ENCODE data around the gene ABCD2. TPM values are rescaled to one million over a fixed set of nuclear protein-coding genes. Genes with fewer than 3 reads are reported as not detected.

The ABCD2 gene
- total RNA-seq, 2 experiments from 2014 or later, result 1.6 to 2.2 TPM

GRCh38 chr12:39606712-39607423, 12.7 kb downstream of the ABCD2 start:
- no peak overlapping the region for H3K4me3 ChIP-seq (ENCODE audit: low read length)
- no peaks in the 10 kb centered on the region for H3K4me1 ChIP-seq (ENCODE audit: insufficient read depth, low read length)
- no peak for DNase-seq
- no peaks in the 10 kb centered on the region for H3K9me3 Mint-ChIP-seq
- no peak overlapping the region for H3K27ac ChIP-seq (ENCODE audit: low read depth in 1 of 2, low read length in 2 of 2)
- H3K36me3 ChIP-seq (ENCODE audit: insufficient read depth, low read length), result peaks cover 54% of the 10 kb centered on the region
- intact Hi-C loops (cut with DNase I, micrococcal nuclease), result no loop called here
- ChIA-PET CTCF (no interaction called here), POLR2A (interaction anchor here (0.7 to 1.4 kb wide), 2 partner anchors 13 to 297 kb away, joined by 3 read pairs; partner anchors contain the start of gene ABCD2)
- peaks cover 18% of the 10 kb centered on the region for H3K4me1 Mint-ChIP-seq (ENCODE audit: low read depth)
- no peak overlapping the region for H3K27ac Mint-ChIP-seq
- no peaks in the 10 kb centered on the region for H3K27me3 ChIP-seq (ENCODE audit: control insufficient read depth in 1 of 2, insufficient read depth in 2 of 2, low read length in 2 of 2)
- H3K27me3 Mint-ChIP-seq, result no peaks in the 10 kb centered on the region
- no peaks in the 10 kb centered on the region for H3K9me3 ChIP-seq (ENCODE audit: control insufficient read depth in 1 of 2, insufficient read depth in 1 of 2, low read length in 2 of 2)
- H3K36me3 Mint-ChIP-seq (ENCODE audit: low read depth), result peaks cover 59% of the 10 kb centered on the region
- no peak for ATAC-seq (ENCODE audit: poor library complexity)
- TF ChIP-seq, protein P1, sequence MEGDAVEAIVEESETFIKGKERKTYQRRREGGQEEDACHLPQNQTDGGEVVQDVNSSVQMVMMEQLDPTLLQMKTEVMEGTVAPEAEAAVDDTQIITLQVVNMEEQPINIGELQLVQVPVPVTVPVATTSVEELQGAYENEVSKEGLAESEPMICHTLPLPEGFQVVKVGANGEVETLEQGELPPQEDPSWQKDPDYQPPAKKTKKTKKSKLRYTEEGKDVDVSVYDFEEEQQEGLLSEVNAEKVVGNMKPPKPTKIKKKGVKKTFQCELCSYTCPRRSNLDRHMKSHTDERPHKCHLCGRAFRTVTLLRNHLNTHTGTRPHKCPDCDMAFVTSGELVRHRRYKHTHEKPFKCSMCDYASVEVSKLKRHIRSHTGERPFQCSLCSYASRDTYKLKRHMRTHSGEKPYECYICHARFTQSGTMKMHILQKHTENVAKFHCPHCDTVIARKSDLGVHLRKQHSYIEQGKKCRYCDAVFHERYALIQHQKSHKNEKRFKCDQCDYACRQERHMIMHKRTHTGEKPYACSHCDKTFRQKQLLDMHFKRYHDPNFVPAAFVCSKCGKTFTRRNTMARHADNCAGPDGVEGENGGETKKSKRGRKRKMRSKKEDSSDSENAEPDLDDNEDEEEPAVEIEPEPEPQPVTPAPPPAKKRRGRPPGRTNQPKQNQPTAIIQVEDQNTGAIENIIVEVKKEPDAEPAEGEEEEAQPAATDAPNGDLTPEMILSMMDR (IDR thresholded peaks at IDR 0.05), result no peak
- no peak overlapping the region for H3K4me3 Mint-ChIP-seq

DNA sequence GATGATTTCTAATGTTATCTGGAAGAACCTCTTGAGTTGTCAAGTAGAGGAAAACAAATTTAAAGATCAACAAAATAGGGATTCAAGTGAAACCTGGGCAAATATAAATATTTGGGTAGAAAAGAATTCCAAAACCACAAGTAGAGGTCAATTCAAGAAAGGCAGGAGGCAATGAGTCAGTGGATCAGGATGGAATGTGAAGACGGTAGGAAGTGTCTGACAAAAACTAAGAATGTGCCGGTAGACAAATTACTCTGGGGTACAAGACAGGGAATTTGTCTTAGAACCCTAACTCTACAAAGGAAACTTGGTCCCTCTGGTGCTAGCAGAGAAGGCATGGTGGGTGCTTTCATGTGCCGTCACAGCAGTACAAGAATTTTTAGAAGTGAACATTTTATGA, 13.6 kb downstream of the ABCD2 start:
- Histone ChIP-seq H3K36me3 (ENCODE audit: insufficient read depth, low read length) (peaks cover 55% of the 10 kb centered on the region), H3K27me3 (ENCODE audit: control insufficient read depth in 1 of 2, insufficient read depth in 2 of 2, low read length in 2 of 2) (no peaks in the 10 kb centered on the region), H3K9me3 (ENCODE audit: control insufficient read depth in 1 of 2, insufficient read depth in 1 of 2, low read length in 2 of 2) (no peaks in the 10 kb centered on the region), H3K4me1 (ENCODE audit: insufficient read depth, low read length) (no peaks in the 10 kb centered on the region), H3K4me3 (ENCODE audit: low read length) (no peak overlapping the region), H3K27ac (ENCODE audit: low read depth in 1 of 2, low read length in 2 of 2) (no peak overlapping the region)
- Mint-ChIP-seq H3K9me3 (no peaks in the 10 kb centered on the region), H3K36me3 (ENCODE audit: low read depth) (peaks cover 58% of the 10 kb centered on the region), H3K4me3 (no peak overlapping the region), H3K27ac (no peak overlapping the region), H3K4me1 (ENCODE audit: low read depth) (peaks cover 11% of the 10 kb centered on the region), H3K27me3 (no peaks in the 10 kb centered on the region)
- ATAC-seq (ENCODE audit: poor library complexity), result no peak
- TF ChIP-seq, protein P1 (IDR thresholded peaks at IDR 0.05), result no peak
- ChIA-PET POLR2A (interaction anchor here (2.1 kb wide), 1 partner anchor 14 kb away, joined by 9 read pairs; the partner anchor contains the start of gene ABCD2), CTCF (no interaction called here)
- DNase-seq, result no peak
- intact Hi-C loops (cut with DNase I, micrococcal nuclease), result no loop called here

GRCh38 chr12:39605501-39605900, 14.1 kb downstream of the ABCD2 start:
- no peak for ATAC-seq (ENCODE audit: poor library complexity)
- Mint-ChIP-seq H3K27ac (no peak overlapping the region), H3K4me1 (ENCODE audit: low read depth) (peaks cover 6% of the 10 kb centered on the region)

More at GRCh38 chr12:39605501-39605900, 14.1 kb downstream of the ABCD2 start:
- H3K9me3 ChIP-seq (ENCODE audit: control insufficient read depth in 1 of 2, insufficient read depth in 1 of 2, low read length in 2 of 2), result no peaks in the 10 kb centered on the region
- intact Hi-C loops (cut with DNase I, micrococcal nuclease), result no loop called here
- no peak for DNase-seq
- no peaks in the 10 kb centered on the region for H3K9me3 Mint-ChIP-seq
- no peak overlapping the region for H3K4me3 Mint-ChIP-seq
- peaks cover 56% of the 10 kb centered on the region for H3K36me3 Mint-ChIP-seq (ENCODE audit: low read depth)
- TF ChIP-seq, protein P1 (IDR thresholded peaks at IDR 0.05), result no peak
- CTCF ChIA-PET, result interaction anchor here (1.2 to 1.6 kb wide), 2 partner anchors 9 to 14 kb away, joined by 3 to 7 read pairs; partner anchors contain the start of gene ABCD2
- no peaks in the 10 kb centered on the region for H3K4me1 ChIP-seq (ENCODE audit: insufficient read depth, low read length)
- no peaks in the 10 kb centered on the region for H3K27me3 ChIP-seq (ENCODE audit: control insufficient read depth in 1 of 2, insufficient read depth in 2 of 2, low read length in 2 of 2)
- no peak overlapping the region for H3K27ac ChIP-seq (ENCODE audit: low read depth in 1 of 2, low read length in 2 of 2)
- no peaks in the 10 kb centered on the region for H3K27me3 Mint-ChIP-seq
- H3K4me3 ChIP-seq (ENCODE audit: low read length), result no peak overlapping the region
- H3K36me3 ChIP-seq (ENCODE audit: insufficient read depth, low read length), result peaks cover 59% of the 10 kb centered on the region
- POLR2A ChIA-PET, result interaction anchor here (2.1 kb wide), 1 partner anchor 14 kb away, joined by 9 read pairs; the partner anchor contains the start of gene ABCD2

Measured in CD4-positive, alpha-beta T cell (primary cell).